Measurements from ENCODE around the gene HGS. TPM values are rescaled to one million over a fixed set of nuclear protein-coding genes. Genes with fewer than 3 reads are reported as not detected.

HGS gene
- total and polyA plus RNA-seq, 2 experiments from 2014 or later = 59.2 to 128 TPM

GRCh38 chr17:81644976-81645952, 38.5 kb upstream of the HGS start:
- H3K4me1 ChIP-seq (ENCODE audit: insufficient read depth) = no peaks in the 10 kb centered on the region
- no peaks in the 10 kb centered on the region for H4K20me1 ChIP-seq (ENCODE audit: insufficient read depth, poor library complexity, severe bottlenecking)
- WGBS (ENCODE audit: low lambda C conversion rate, missing lambda C conversion rate) = 93% methylated on average over 29 of the region's 29 CpGs
- no peak overlapping the region for H2AFZ ChIP-seq
- no peak overlapping the region for H3K4me3 ChIP-seq
- no peak overlapping the region for H3K4me2 ChIP-seq
- H3K9me2 ChIP-seq (replicated peaks; ENCODE audit: insufficient read depth) = no peaks in the 10 kb centered on the region
- H3K79me2 ChIP-seq = no peaks in the 10 kb centered on the region
- H3K27ac ChIP-seq = no peak overlapping the region
- peaks cover 6% of the 10 kb centered on the region for H3K27me3 ChIP-seq
- H3K9me3 ChIP-seq (ENCODE audit: low read depth) = no peaks in the 10 kb centered on the region
- no peak for TF ChIP-seq EZH2phosphoT487 (IDR thresholded peaks at IDR 0.05; ENCODE audit: low read depth, severe bottlenecking, unreplicated experiment)
- TF ChIP-seq CTCF (IDR thresholded peaks at IDR 0.05; ENCODE audit: poor library complexity) = no peak
- no peak for TF ChIP-seq EZH2 (IDR thresholded peaks at IDR 0.05; ENCODE audit: borderline replicate concordance)
- no peak for DNase-seq (ENCODE audit: low spot score)
- H3K36me3 ChIP-seq (replicated peaks; ENCODE audit: insufficient read depth, low read depth) = no peaks in the 10 kb centered on the region

GRCh38 chr17:81646869-81647600, 36.8 kb upstream of the HGS start:
- DNase-seq (ENCODE audit: low spot score) = no peak
- no peak overlapping the region for H3K4me3 ChIP-seq
- no peak overlapping the region for H2AFZ ChIP-seq
- no peaks in the 10 kb centered on the region for H3K4me1 ChIP-seq (ENCODE audit: insufficient read depth)
- peaks cover 6% of the 10 kb centered on the region for H3K27me3 ChIP-seq
- TF ChIP-seq EZH2phosphoT487 (IDR thresholded peaks at IDR 0.05; ENCODE audit: low read depth, severe bottlenecking, unreplicated experiment) = no peak
- TF ChIP-seq EZH2 (IDR thresholded peaks at IDR 0.05; ENCODE audit: borderline replicate concordance) = no peak
- no peak for TF ChIP-seq CTCF (IDR thresholded peaks at IDR 0.05; ENCODE audit: poor library complexity)
- no peaks in the 10 kb centered on the region for H4K20me1 ChIP-seq (ENCODE audit: insufficient read depth, poor library complexity, severe bottlenecking)
- no peak overlapping the region for H3K4me2 ChIP-seq
- H3K9me2 ChIP-seq (replicated peaks; ENCODE audit: insufficient read depth) = no peaks in the 10 kb centered on the region
- no peaks in the 10 kb centered on the region for H3K9me3 ChIP-seq (ENCODE audit: low read depth)
- H3K79me2 ChIP-seq = no peaks in the 10 kb centered on the region
- H3K27ac ChIP-seq = no peak overlapping the region
- 79% methylated on average over 12 of the region's 12 CpGs for WGBS (ENCODE audit: low lambda C conversion rate, missing lambda C conversion rate)
- H3K36me3 ChIP-seq (replicated peaks; ENCODE audit: insufficient read depth, low read depth) = no peaks in the 10 kb centered on the region

- no peak for DNase-seq (ENCODE audit: low spot score)
- no peak for TF ChIP-seq EZH2phosphoT487 (IDR thresholded peaks at IDR 0.05; ENCODE audit: low read depth, severe bottlenecking, unreplicated experiment)
- TF ChIP-seq CTCF (IDR thresholded peaks at IDR 0.05; ENCODE audit: poor library complexity) = no peak
- no peak for TF ChIP-seq EZH2 (IDR thresholded peaks at IDR 0.05; ENCODE audit: borderline replicate concordance)
- no peaks in the 10 kb centered on the region for H3K4me1 ChIP-seq (ENCODE audit: insufficient read depth)
- no peak overlapping the region for H3K4me2 ChIP-seq
- WGBS (ENCODE audit: low lambda C conversion rate, missing lambda C conversion rate) = 73% methylated on average over 21 of the region's 21 CpGs
- no peaks in the 10 kb centered on the region for H4K20me1 ChIP-seq (ENCODE audit: insufficient read depth, poor library complexity, severe bottlenecking)
- peaks cover 6% of the 10 kb centered on the region for H3K27me3 ChIP-seq
- no peaks in the 10 kb centered on the region for H3K36me3 ChIP-seq (replicated peaks; ENCODE audit: insufficient read depth, low read depth)
- H2AFZ ChIP-seq = no peak overlapping the region
- H3K4me3 ChIP-seq = no peak overlapping the region
- no peaks in the 10 kb centered on the region for H3K9me2 ChIP-seq (replicated peaks; ENCODE audit: insufficient read depth)
- no peak overlapping the region for H3K27ac ChIP-seq
- H3K9me3 ChIP-seq (ENCODE audit: low read depth) = no peaks in the 10 kb centered on the region
- H3K79me2 ChIP-seq = no peaks in the 10 kb centered on the region
These were observed 36.2 kb upstream of the HGS start for GRCh38 chr17:81647640-81648012.
